ENCODE results near the gene C16orf87.

- TF ChIP-seq KLF10 (tag by site-specific recombination; IDR thresholded peaks at IDR 0.05) = no peak
- TF ChIP-seq ZNF350 (tag by site-specific recombination; IDR thresholded peaks at IDR 0.05) = no peak
- TF ChIP-seq ZNF423 (tag by site-specific recombination; IDR thresholded peaks at IDR 0.05) = no peak
- TF ChIP-seq CTCF (tag by site-specific recombination; IDR thresholded peaks at IDR 0.05) = peak; percentile 26; the same call in 1 of the 2 replicates
- TF ChIP-seq ZNF513 (tag by site-specific recombination; IDR thresholded peaks at IDR 0.05) = no peak
Measured at GRCh38 chr16:46857368-46857945, 26.5 kb upstream of the C16orf87 start.

Data from HEK293 (cell line).